SK-N-SH (cell line): Measurements from ENCODE around the gene SPOCK1. TPM values are rescaled to one million over a fixed set of nuclear protein-coding genes. Genes with fewer than 3 reads are reported as not detected.

ENCODE experiments used
- CTCF ChIA-PET: fragments of 300-600, 350-600 bp; formaldehyde crosslinking; extraction: SDS; loops from one replicate; lab custom pipeline; 2021; lab: Yijun Ruan, JAX
- POLR2A ChIA-PET: fragments of 350-600 bp; sonication (Branson Sonifier 250); formaldehyde crosslinking; extraction: SDS; loops from one replicate; lab custom pipeline; 2020; ENCODE audit warnings: antibody characterized with exemption, inconsistent platforms; lab: Yijun Ruan, JAX
- DNase-seq: peaks from one replicate; pipeline ENCODE4 v3.0.0; 2012
- H2AFZ ChIP-seq: fragments of 200-600 bp; sonication (generic); 2 replicates; pipeline ENCODE4 v1.8.1; 2016; ENCODE audit warnings: antibody characterized with exemption, mild to moderate bottlenecking, low read depth
- H3F3A ChIP-seq: fragments of 200-600 bp; sonication (generic); replicated peaks from 2 replicates; pipeline ENCODE3; 2016; ENCODE audit warnings: antibody characterized with exemption, mild to moderate bottlenecking; ENCODE audit not compliant: insufficient read depth
- H3K27ac ChIP-seq, 2 experiments: fragments of 200-500 bp in 1 of 2; fragments of 200-600 bp in 1 of 2; sonication (Bioruptor generic) in 1 of 2; sonication (generic), shearing (Covaris generic) in 1 of 2; 2 replicates each; pipeline versions ENCODE4 v1.5.1 to v1.6.1; 2014 to 2016; ENCODE audit warnings: low read depth in 2 of 2, inconsistent platforms in 1 of 2, low read length in 1 of 2, mild to moderate bottlenecking in 1 of 2, mixed read lengths in 1 of 2
- H3K27me3 ChIP-seq: fragments of 200-600 bp; sonication (generic), shearing (Covaris generic); 2 replicates; pipeline ENCODE4 v1.6.1; 2016; ENCODE audit warnings: mixed run types; ENCODE audit not compliant: insufficient read depth
- H3K36me3 ChIP-seq, 2 experiments: fragments of 200-500 bp in 1 of 2; fragments of 200-600 bp in 1 of 2; sonication (Bioruptor generic) in 1 of 2; sonication (generic) in 1 of 2; replicated peaks in 1 of 2; 2 replicates each; pipeline versions ENCODE3 to v1.5.1; 2014 to 2016; ENCODE audit warnings: low read length in 1 of 2, mild to moderate bottlenecking in 1 of 2; ENCODE audit not compliant: insufficient read depth in 2 of 2, control insufficient read depth in 1 of 2
- H3K4me1 ChIP-seq, 2 experiments: fragments of 200-500 bp in 1 of 2; fragments of 200-600 bp in 1 of 2; sonication (Bioruptor generic) in 1 of 2; sonication (generic), shearing (Covaris generic) in 1 of 2; 2 replicates each; pipeline versions ENCODE4 v1.5.1 to v1.6.1; 2014 to 2016; ENCODE audit warnings: low read depth in 1 of 2, low read length in 1 of 2, mixed run types in 1 of 2; ENCODE audit not compliant: insufficient read depth in 2 of 2, control insufficient read depth in 1 of 2
- H3K4me2 ChIP-seq: fragments of 200-600 bp; sonication (generic), shearing (Covaris generic); 2 replicates; pipeline ENCODE4 v1.6.1; 2017; ENCODE audit warnings: mixed run types
- H3K4me3 ChIP-seq, 2 experiments: fragments of 200-500 bp in 1 of 2; fragments of 200-600 bp in 1 of 2; sonication (Bioruptor generic) in 1 of 2; sonication (generic), shearing (Covaris generic) in 1 of 2; 2 replicates each; pipeline versions ENCODE4 v1.5.1 to v1.8.1; 2014 to 2016; ENCODE audit warnings: low read depth in 2 of 2, inconsistent platforms in 1 of 2, low read length in 1 of 2, mild to moderate bottlenecking in 1 of 2, mixed read lengths in 1 of 2, moderate library complexity in 1 of 2
- H3K79me2 ChIP-seq: fragments of 200-600 bp; sonication (generic); 2 replicates; pipeline ENCODE4 v1.8.1; 2017; ENCODE audit warnings: mild to moderate bottlenecking; ENCODE audit not compliant: insufficient read depth
- H3K9ac ChIP-seq: fragments of 200-600 bp; sonication (generic); 2 replicates; pipeline ENCODE4 v1.6.1; 2017; ENCODE audit warnings: mixed run types
- H3K9me2 ChIP-seq: fragments of 200-600 bp; sonication (generic); 2 replicates; pipeline ENCODE4 v1.6.1; 2017; ENCODE audit warnings: mixed run types
- H3K9me3 ChIP-seq: fragments of 200-600 bp; sonication (generic); 2 replicates; pipeline ENCODE4 v1.6.1; 2017; ENCODE audit warnings: mixed run types, mild to moderate bottlenecking, moderate library complexity
- H4K20me1 ChIP-seq: fragments of 200-600 bp; sonication (generic); 2 replicates; pipeline ENCODE4 v1.6.1; 2017; ENCODE audit warnings: mild to moderate bottlenecking, mixed run types; ENCODE audit not compliant: insufficient read depth
- CHD2 ChIP-seq: fragments of 150-350 bp; IDR thresholded peaks from 2 replicates; pipeline ENCODE4 v1.6.1; 2018; ENCODE audit warnings: low read length; ENCODE audit not compliant: partially characterized antibody
- ELF1 ChIP-seq: IDR thresholded peaks from 2 replicates; pipeline ENCODE4 v1.4.0; 2012
- EP300 ChIP-seq, 2 experiments: IDR thresholded peaks; 2 replicates each; pipeline versions ENCODE4 v1.4.0 to v1.6.1; 2012; ENCODE audit warnings: borderline replicate concordance in 1 of 2, low read depth in 1 of 2, low read length in 1 of 2
- FOXJ3 ChIP-seq: sonication (generic); formaldehyde crosslinking; IDR thresholded peaks from 2 replicates; pipeline ENCODE4 v1.5.1; 2020; ENCODE audit warnings: mild to moderate bottlenecking, missing genetic modification reagents
- FOXM1 ChIP-seq: IDR thresholded peaks from 2 replicates; pipeline ENCODE4 v1.4.0; 2012; ENCODE audit warnings: low read depth, mild to moderate bottlenecking
- GABPA ChIP-seq: IDR thresholded peaks from 2 replicates; pipeline ENCODE4 v1.4.0; 2012; ENCODE audit warnings: low read depth, mild to moderate bottlenecking
- GATA2 ChIP-seq: sonication (generic); formaldehyde crosslinking; IDR thresholded peaks from 2 replicates; pipeline ENCODE4 v1.5.0; 2020; ENCODE audit warnings: mild to moderate bottlenecking, missing genetic modification reagents
- MXI1 ChIP-seq: IDR thresholded peaks from 2 replicates; pipeline ENCODE4 v1.6.1; 2012; ENCODE audit warnings: mild to moderate bottlenecking, low read depth, low read length, improper control_type of control experiment
- NRF1 ChIP-seq: IDR thresholded peaks from 2 replicates; pipeline ENCODE4 v1.6.1; 2012; ENCODE audit warnings: low read depth, mild to moderate bottlenecking, low read length
- POLR2AphosphoS5 ChIP-seq: IDR thresholded peaks from 2 replicates; pipeline ENCODE4 v1.6.1; 2012; ENCODE audit warnings: low read depth, low read length
- RCOR1 ChIP-seq: fragments of 150-350 bp; IDR thresholded peaks from 2 replicates; pipeline ENCODE4 v1.6.1; 2017; ENCODE audit warnings: antibody characterized with exemption, low read length
- RXRA ChIP-seq: IDR thresholded peaks from 2 replicates; pipeline ENCODE4 v1.4.0; 2012; ENCODE audit warnings: low read depth, mild to moderate bottlenecking, borderline replicate concordance
- TAF1 ChIP-seq: IDR thresholded peaks from 2 replicates; pipeline ENCODE4 v1.6.1; 2012; ENCODE audit warnings: low read depth, mild to moderate bottlenecking, low read length, moderate library complexity, borderline replicate concordance
- TEAD4 ChIP-seq: IDR thresholded peaks from 2 replicates; pipeline ENCODE4 v1.4.0; 2012; ENCODE audit warnings: mild to moderate bottlenecking, borderline replicate concordance; ENCODE audit not compliant: insufficient read depth
- WGBS: methylation state at CpG from one replicate; pipeline ENCODE4 v1.1.6; 2017; ENCODE audit warnings: low lambda C conversion rate; 5-methylcytosine and 5-hydroxymethylcytosine counted together
- polyA plus RNA-seq, 3 experiments: library from polyadenylated mRNA; depleted of rRNA; stranded (reverse); fragments of >200 nt; gene quantifications; 2 replicates each; pipeline ENCODE4 v1.2.3, GENCODE V29; 2012
- TF ChIP-seq, protein P1 (sequence below): IDR thresholded peaks from 2 replicates; pipeline ENCODE4 v1.4.0; 2012; ENCODE audit warnings: low read depth
- TF ChIP-seq, protein P2 (sequence below): IDR thresholded peaks from 2 replicates; pipeline ENCODE4; 2012
- TF ChIP-seq, protein P3 (sequence below): IDR thresholded peaks from 2 replicates; pipeline ENCODE4 v1.4.0; 2012; ENCODE audit warnings: low read depth, borderline replicate concordance
- TF ChIP-seq, protein P4 (sequence below): IDR thresholded peaks from 2 replicates; pipeline ENCODE4 v1.4.0; 2012; ENCODE audit warnings: low read depth, borderline replicate concordance
- TF ChIP-seq, protein P5 (sequence below): fragments of 200-600 bp; sonication (generic); IDR thresholded peaks from 2 replicates; pipeline ENCODE4 v1.6.1; 2017; ENCODE audit warnings: antibody characterized with exemption, mild to moderate bottlenecking, moderate library complexity

Gene SPOCK1
- polyA plus RNA-seq, 1 of the 3 experiments (the other 2 are of a cell fraction), result 11.3 TPM

DNA sequence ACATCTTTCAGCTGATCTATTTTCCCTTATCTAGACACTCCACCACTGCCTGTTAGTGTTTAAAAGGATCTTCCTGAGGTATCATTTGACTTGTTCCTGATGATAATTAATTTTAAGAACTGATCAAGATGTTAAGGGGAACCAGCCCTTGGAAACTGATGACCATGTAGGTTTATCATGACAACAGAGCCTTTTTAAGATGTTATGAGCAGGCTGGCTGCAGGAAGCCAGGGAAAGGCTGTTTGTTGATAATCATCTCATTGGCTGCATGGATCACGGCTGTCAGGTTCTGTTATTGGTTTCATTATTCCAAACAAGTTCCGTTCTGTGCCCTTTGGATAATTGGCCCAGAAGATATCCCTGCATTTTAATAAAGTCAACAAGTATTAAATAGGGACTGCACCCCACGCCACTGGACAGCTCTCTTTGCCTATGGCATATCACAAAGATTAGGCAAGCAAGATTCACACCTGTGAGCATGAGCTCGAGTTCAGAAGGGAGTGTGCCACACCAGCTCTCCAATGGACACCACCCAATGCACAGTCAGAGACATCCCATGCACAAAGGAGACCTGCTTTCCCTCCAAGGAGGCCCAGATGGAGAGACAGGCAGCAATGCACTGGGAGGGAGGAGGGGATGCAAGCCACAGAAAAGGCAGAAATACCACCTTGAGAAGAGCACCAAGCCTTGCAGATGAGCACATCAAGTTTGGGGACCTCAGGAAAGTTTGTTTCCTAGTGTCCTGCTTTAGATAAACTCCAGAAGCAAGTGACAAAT is 88.7 kb downstream of the SPOCK1 start:
- Histone ChIP-seq H3K27ac (no peak overlapping the region; a peak in 2 of 4 replicates), H3K27me3 (no peaks in the 10 kb centered on the region), H4K20me1 (no peaks in the 10 kb centered on the region), H3K79me2 (no peaks in the 10 kb centered on the region), H3F3A (peaks cover 7% of the 10 kb centered on the region), H3K4me3 (no peak overlapping the region), H3K9me2 (no peaks in the 10 kb centered on the region), H3K4me1 (peaks cover 4 to 74% of the 10 kb centered on the region in 2 experiments; a peak in 3 of 4 replicates), H3K9ac (no peak overlapping the region), H3K4me2 (no peak overlapping the region), H3K36me3 (no peaks in the 10 kb centered on the region), H2AFZ (no peak overlapping the region), H3K9me3 (no peaks in the 10 kb centered on the region)
- POLR2A ChIA-PET, result no interaction called here
- WGBS, result 45% methylated on average over 4 of the region's 4 CpGs
- no peak for DNase-seq
- TF ChIP-seq RXRA (no peak), RCOR1 (0 out of 2 replicates have a peak, but pooled peaks have one; percentile 8), GATA2 (peak; percentile 64), POLR2AphosphoS5 (no peak), FOXM1 (no peak)
- TF ChIP-seq, protein P1, sequence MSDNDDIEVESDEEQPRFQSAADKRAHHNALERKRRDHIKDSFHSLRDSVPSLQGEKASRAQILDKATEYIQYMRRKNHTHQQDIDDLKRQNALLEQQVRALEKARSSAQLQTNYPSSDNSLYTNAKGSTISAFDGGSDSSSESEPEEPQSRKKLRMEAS, result no peak
- CTCF ChIA-PET, result interaction anchor here (0.6 to 2.3 kb wide), 7 partner anchors 12 to 65 kb away, joined by 3 to 9 read pairs (median 3); no protein-coding TSS in a partner anchor

DNA sequence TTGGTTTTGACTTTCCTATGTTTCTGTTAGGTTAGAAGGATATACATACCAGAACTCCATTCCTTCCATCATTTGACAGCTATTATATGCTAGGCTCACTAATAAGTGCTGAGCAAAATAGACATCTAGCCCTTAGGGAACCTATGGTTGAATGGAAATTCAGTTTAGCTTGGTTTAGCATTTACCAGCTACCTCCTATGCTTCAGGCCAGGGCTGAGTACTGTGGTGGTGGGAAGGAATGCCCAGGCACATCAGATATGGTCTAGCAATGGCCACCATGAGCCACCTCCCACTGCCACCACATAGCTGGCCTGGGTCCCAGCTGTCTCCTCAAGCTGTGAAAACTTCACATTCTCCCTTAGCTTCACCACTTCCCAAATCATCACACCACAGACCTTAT is 89.4 kb downstream of the SPOCK1 start:
- Histone ChIP-seq H3K4me1 (peaks cover 4 to 71% of the 10 kb centered on the region in 2 experiments; a peak in 3 of 4 replicates), H3K27me3 (no peaks in the 10 kb centered on the region), H2AFZ (no peak overlapping the region), H3K9me2 (no peaks in the 10 kb centered on the region), H3F3A (peaks cover under 1% of the 10 kb centered on the region), H3K27ac (no peak overlapping the region; a peak in 1 of 4 replicates), H3K4me2 (no peak overlapping the region), H3K36me3 (no peaks in the 10 kb centered on the region), H3K9me3 (no peaks in the 10 kb centered on the region), H3K79me2 (no peaks in the 10 kb centered on the region)
- no peak for DNase-seq
- ChIA-PET CTCF (interaction anchor here (0.7 to 2.3 kb wide), 6 partner anchors 11 to 65 kb away, joined by 3 to 9 read pairs (median 4); no protein-coding TSS in a partner anchor), POLR2A (no interaction called here)
- TF ChIP-seq NRF1 (no peak), EP300 (IDR thresholded peaks at IDR 0.05; ENCODE audit: borderline replicate concordance in 1 of 2, low read depth in 1 of 2, low read length in 1 of 2) (no peak), CHD2 (no peak), MXI1 (no peak), ELF1 (no peak), GABPA (no peak), TAF1 (no peak), GATA2 (no peak), TEAD4 (no peak), FOXJ3 (CRISPR knock-in tag) (no peak), RCOR1 (no peak), FOXM1 (no peak)
- TF ChIP-seq, protein P2, sequence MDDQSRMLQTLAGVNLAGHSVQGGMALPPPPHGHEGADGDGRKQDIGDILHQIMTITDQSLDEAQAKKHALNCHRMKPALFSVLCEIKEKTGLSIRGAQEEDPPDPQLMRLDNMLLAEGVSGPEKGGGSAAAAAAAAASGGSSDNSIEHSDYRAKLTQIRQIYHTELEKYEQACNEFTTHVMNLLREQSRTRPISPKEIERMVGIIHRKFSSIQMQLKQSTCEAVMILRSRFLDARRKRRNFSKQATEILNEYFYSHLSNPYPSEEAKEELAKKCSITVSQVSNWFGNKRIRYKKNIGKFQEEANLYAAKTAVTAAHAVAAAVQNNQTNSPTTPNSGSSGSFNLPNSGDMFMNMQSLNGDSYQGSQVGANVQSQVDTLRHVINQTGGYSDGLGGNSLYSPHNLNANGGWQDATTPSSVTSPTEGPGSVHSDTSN, result no peak
- TF ChIP-seq, protein P3, sequence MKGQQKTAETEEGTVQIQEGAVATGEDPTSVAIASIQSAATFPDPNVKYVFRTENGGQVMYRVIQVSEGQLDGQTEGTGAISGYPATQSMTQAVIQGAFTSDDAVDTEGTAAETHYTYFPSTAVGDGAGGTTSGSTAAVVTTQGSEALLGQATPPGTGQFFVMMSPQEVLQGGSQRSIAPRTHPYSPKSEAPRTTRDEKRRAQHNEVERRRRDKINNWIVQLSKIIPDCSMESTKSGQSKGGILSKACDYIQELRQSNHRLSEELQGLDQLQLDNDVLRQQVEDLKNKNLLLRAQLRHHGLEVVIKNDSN, result no peak
- TF ChIP-seq, protein P4, sequence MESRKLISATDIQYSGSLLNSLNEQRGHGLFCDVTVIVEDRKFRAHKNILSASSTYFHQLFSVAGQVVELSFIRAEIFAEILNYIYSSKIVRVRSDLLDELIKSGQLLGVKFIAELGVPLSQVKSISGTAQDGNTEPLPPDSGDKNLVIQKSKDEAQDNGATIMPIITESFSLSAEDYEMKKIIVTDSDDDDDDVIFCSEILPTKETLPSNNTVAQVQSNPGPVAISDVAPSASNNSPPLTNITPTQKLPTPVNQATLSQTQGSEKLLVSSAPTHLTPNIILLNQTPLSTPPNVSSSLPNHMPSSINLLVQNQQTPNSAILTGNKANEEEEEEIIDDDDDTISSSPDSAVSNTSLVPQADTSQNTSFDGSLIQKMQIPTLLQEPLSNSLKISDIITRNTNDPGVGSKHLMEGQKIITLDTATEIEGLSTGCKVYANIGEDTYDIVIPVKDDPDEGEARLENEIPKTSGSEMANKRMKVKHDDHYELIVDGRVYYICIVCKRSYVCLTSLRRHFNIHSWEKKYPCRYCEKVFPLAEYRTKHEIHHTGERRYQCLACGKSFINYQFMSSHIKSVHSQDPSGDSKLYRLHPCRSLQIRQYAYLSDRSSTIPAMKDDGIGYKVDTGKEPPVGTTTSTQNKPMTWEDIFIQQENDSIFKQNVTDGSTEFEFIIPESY, result no peak
- TF ChIP-seq, protein P1, result no peak
- TF ChIP-seq, protein P5, sequence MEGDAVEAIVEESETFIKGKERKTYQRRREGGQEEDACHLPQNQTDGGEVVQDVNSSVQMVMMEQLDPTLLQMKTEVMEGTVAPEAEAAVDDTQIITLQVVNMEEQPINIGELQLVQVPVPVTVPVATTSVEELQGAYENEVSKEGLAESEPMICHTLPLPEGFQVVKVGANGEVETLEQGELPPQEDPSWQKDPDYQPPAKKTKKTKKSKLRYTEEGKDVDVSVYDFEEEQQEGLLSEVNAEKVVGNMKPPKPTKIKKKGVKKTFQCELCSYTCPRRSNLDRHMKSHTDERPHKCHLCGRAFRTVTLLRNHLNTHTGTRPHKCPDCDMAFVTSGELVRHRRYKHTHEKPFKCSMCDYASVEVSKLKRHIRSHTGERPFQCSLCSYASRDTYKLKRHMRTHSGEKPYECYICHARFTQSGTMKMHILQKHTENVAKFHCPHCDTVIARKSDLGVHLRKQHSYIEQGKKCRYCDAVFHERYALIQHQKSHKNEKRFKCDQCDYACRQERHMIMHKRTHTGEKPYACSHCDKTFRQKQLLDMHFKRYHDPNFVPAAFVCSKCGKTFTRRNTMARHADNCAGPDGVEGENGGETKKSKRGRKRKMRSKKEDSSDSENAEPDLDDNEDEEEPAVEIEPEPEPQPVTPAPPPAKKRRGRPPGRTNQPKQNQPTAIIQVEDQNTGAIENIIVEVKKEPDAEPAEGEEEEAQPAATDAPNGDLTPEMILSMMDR, result no peak
- TF ChIP-seq, all 33 proteins: peak for 0
- Histone ChIP-seq H3K4me3 (no peak overlapping the region), H4K20me1 (no peaks in the 10 kb centered on the region), H3K9ac (no peak overlapping the region)
